Mammary epithelial cell (primary cell): ENCODE measurements around the gene TCF3.

Source experiments
- EZH2 ChIP-seq: IDR thresholded peaks from 2 replicates; pipeline ENCODE4 v1.6.1; 2012; ENCODE audit warnings: low read length, inconsistent platforms, borderline replicate concordance
- TF ChIP-seq, protein P1 (sequence below), 2 donors: IDR thresholded peaks in 1 of 2; conservative IDR thresholded peaks in 1 of 2; 2 replicates each; pipeline ENCODE4 v1.5.1; 2011 to 2012; ENCODE audit warnings: inconsistent platforms in 2 of 2, low read length in 2 of 2, mild to moderate bottlenecking in 2 of 2, control low read depth in 1 of 2, low read depth in 1 of 2; ENCODE audit not compliant: insufficient read depth in 1 of 2; ENCODE audit errors: extremely low read depth in 1 of 2

DNA sequence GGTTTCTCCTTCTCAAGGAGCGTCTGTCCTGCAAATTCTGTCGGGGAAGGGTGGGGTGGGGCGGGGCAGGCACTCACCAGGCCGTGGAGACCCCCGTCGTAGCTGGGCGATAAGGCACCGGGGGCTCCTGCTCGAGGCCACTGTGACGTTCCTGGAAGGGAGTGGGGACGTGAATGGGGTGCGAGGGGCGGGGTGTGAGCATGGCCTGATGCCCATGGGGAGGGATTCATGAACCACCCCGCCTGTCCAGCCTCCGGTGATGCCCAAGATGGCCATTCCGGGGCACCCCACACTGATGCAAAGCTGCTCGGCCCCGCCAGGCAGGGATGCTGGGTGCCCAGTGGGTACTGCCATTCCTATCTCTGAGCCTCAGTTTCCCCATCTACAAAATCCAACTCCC is 32.7 kb downstream of the TCF3 start:
- TF ChIP-seq, protein P1, sequence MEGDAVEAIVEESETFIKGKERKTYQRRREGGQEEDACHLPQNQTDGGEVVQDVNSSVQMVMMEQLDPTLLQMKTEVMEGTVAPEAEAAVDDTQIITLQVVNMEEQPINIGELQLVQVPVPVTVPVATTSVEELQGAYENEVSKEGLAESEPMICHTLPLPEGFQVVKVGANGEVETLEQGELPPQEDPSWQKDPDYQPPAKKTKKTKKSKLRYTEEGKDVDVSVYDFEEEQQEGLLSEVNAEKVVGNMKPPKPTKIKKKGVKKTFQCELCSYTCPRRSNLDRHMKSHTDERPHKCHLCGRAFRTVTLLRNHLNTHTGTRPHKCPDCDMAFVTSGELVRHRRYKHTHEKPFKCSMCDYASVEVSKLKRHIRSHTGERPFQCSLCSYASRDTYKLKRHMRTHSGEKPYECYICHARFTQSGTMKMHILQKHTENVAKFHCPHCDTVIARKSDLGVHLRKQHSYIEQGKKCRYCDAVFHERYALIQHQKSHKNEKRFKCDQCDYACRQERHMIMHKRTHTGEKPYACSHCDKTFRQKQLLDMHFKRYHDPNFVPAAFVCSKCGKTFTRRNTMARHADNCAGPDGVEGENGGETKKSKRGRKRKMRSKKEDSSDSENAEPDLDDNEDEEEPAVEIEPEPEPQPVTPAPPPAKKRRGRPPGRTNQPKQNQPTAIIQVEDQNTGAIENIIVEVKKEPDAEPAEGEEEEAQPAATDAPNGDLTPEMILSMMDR (conservative IDR thresholded peaks at IDR 0.05 in 1 of 2, IDR thresholded peaks at IDR 0.05 in 1 of 2; ENCODE audit: extremely low read depth in 1 of 2, insufficient read depth in 1 of 2, low read depth in 1 of 2, low read length in 2 of 2), result no peak
- TF ChIP-seq EZH2, result no peak
